Nucleus accumbens (tissue), 56 donors: ENCODE measurements around the gene KAZALD1.

Experiments used
- DNase-seq, 56 donors: peaks; one replicate each; lab custom pipeline; 2025; lab: John Stamatoyannopoulos, UW

Gene KAZALD1

DNA sequence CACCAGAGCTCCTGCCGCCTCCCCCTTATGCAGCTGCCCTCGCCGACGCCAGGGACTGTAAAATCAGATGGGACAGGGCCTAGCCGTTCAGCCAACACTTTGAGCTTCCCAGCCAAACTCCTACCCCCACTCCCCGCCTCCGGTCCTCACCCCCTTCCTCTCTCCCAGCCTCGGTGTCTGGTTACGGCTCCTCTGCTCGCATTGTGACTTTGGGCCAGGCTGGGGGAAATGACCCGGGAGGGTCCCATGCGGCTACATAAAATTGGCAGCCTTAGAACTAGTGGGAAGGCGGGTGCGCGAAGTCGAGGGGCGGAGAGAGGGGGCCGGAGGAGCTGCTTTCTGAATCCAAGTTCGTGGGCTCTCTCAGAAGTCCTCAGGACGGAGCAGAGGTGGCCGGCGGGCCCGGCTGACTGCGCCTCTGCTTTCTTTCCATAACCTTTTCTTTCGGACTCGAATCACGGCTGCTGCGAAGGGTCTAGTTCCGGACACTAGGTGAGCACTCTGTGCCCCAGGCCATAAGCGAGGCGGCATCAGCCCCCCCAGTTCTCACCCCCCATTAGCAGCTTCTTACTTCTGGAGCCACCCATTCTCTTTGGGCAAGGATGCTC lies at the start of gene KAZALD1:
KAZALD1 (plus strand) TSS at position 366 of the 608 bp plus-strand sequence. CDS start 604 bp downstream, outside the sequence.
- no peak for DNase-seq

GRCh38 chr10:101012525-101013364 lies 49.0 kb upstream of the KAZALD1 start:
- peak; percentile 16 to 98 (median 88) for DNase-seq

DNA sequence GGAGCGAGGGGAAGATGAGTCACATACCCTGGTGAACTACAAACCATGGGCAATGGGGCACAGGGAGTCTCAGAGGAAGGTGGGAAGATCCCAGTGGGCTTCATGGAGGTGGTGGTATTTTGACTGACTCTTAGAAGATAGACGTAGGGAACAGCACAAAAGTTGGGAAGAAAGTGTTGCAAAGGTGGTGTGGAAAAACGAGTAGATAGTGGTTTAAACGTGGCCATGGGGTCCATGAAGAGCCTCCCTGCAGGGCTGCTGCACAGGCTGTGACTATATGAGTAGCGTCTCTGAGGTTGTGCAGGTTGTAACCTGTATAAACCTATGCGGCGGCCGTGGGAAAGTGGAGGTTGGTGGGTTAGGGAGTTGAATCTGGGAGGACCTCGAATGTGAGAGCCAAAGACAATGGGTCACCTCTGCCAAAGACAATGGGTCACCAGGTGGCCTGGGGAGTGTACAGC lies 48.4 kb upstream of the KAZALD1 start:
- DNase-seq, result no peak

GRCh38 chr10:101014230-101014884 lies 47.4 kb upstream of the KAZALD1 start:
- peak in 50 of 56 donors; percentile 21 to 92 (median 70) for DNase-seq

- DNase-seq, result peak in 19 of 56 donors; percentile 14 to 62 (median 33)
Observed at GRCh38 chr10:101014966-101015581, 46.7 kb upstream of the KAZALD1 start.

DNA sequence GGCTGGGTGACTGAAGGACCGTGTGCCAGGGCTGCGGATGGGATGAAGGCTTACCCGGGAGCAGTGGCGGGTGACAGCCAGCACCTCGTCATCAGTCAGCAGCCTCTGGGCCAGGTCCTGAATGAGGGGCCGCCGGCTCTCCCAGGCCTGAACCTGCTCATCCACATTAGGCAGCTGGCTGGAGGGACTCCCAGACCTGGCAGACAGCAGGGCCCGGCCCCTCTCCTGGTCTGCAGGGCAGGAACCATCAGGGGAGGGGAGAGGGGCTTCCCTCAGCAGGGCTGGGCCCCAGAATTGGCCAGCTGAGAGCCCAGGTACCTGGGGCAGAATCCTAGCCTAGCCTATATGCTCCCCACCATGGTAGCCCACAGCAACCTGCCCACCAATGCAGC lies 46.2 kb upstream of the KAZALD1 start:
- peak in 4 of 56 donors; percentile 24 to 51 (median 37) for DNase-seq

DNA sequence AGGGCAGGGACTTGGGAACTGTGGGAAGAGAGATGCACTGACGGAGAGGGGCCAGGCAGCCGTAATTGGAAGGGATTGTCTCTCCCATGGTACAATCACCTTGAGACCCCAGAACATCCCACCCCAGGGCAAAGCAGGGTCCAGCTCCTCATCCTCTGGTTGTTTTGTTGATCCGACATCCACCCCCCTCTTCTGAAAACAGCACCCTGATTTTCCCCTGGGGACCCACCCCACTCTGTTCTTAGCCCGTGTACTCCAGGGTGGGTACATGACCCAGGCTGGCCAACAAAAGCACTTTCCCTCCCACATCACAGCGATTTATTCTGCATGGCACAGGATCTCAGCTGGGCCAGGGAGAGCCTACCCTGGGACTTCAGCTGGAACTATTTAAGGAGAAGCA lies 45.0 kb upstream of the KAZALD1 start:
- DNase-seq, result no peak

- no peak for DNase-seq
Observed at GRCh38 chr10:101018118-101018599, 43.6 kb upstream of the KAZALD1 start.

GRCh38 chr10:101018600-101019439 lies 43.0 kb upstream of the KAZALD1 start:
- DNase-seq, result peak in 50 of 56 donors; percentile 21 to 89 (median 66)

DNA sequence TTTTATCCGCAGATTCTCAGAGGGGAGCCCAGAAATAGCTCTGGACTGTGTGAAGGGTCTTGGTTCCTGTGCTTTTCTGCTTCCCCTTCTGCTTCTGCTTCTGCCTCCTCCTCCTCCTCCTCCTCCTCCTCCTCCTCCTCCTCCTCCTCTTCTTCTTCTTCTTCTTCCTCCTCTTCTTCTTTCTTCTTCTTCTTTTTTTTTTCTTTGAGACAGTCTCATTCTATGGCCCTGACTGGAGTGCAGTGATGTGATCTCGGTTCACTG lies 42.4 kb upstream of the KAZALD1 start:
- no peak for DNase-seq

- DNase-seq, result no peak
Observed at GRCh38 chr10:101020427-101021075, 41.2 kb upstream of the KAZALD1 start.

- no peak for DNase-seq
Observed at GRCh38 chr10:101021239-101021638, 40.5 kb upstream of the KAZALD1 start.

DNA sequence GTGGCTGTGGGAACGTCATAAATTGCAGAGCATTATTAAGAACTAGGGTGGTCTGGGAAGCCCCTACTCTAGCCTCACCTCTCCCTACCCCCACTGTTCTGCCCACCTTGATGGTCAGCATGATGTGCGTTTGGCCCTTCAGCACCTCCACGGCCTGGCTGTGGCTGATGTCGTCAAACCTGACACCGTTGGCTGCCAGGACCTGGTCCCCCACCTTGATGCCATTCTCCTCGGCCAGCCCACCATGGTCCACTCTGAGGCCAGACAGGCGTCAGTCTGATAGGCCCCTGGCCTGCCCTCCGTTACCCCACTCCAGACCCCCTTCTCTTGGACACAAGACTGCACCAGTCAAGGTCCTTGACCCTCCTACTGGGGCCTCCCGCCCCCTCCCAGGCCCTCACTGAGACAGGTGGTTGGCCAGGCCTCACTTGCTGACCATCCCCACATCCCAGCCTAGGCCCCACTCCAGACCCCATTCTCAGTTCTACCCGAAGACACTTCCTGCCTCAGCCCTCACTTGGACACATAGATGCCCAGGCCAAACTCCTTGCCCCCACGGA lies 40.0 kb upstream of the KAZALD1 start:
- DNase-seq, result no peak

- DNase-seq, result no peak
Observed at GRCh38 chr10:101022967-101023705, 38.7 kb upstream of the KAZALD1 start.

GRCh38 chr10:101027106-101027720 lies 34.6 kb upstream of the KAZALD1 start:
- no peak for DNase-seq

DNA sequence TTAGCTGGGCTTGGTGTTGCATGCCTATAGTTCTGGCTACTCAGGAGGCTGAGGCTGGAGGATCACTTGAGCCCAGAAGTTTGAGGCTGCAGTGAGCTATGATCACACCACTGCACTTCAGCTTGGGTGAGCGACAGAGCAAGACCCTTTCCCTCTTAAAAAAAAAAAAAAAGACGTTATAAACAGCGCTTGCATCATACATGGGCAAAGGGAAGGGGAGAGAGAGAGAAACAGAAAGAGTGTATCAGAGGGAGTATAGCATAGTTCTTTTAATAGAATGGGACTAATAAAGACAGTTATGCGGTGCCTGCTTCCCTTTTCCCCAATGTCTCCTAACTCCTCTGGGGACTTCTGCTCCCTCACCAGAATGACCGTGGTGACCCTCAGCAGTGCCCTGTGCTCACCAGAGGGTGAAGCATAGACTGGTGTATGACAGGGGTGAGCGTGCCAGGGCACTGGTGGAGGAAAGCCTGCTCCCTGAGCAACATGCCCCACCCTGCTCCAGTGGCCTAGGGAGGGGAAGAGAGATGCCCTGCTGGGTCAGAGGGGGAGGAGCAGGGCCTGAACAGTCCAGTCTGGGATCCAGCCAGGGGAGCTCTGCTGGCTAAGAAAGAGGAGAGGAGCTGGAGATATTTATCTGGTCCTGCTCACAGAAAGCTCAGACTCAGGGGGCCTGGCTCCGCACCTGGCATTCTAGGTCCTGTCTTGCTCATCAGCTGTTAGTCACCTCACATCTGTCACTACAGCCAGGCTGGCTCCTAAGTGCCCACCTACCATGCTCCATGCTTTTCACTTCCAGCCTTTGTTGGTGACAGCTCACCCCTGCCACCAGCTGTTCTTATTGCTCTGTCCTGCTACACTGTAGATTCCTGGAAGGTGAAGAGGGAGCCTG lies 33.1 kb upstream of the KAZALD1 start:
- DNase-seq, result no peak
